Pulmonary artery endothelial cell (primary cell): ENCODE data around the gene MAMLD1. TPM values are rescaled to one million over a fixed set of nuclear protein-coding genes. Genes with fewer than 3 reads are reported as not detected.

ENCODE experiments used
- DNase-seq: peaks from one replicate; pipeline ENCODE4 v3.0.0-alpha.2; 2011; ENCODE audit warnings: low read depth, low spot score
- total RNA-seq: library from RNA; depleted of rRNA; stranded (reverse); fragments of >200 nt; gene quantifications from 2 replicates; pipeline ENCODE4 v1.2.3, GENCODE V29; 2014

The MAMLD1 gene
- total RNA-seq, 1 donor from 2014 or later: 0.79 TPM

GRCh38 chrX:150529587-150529986 is 166.5 kb downstream of the MAMLD1 start:
- no peak for DNase-seq

DNA sequence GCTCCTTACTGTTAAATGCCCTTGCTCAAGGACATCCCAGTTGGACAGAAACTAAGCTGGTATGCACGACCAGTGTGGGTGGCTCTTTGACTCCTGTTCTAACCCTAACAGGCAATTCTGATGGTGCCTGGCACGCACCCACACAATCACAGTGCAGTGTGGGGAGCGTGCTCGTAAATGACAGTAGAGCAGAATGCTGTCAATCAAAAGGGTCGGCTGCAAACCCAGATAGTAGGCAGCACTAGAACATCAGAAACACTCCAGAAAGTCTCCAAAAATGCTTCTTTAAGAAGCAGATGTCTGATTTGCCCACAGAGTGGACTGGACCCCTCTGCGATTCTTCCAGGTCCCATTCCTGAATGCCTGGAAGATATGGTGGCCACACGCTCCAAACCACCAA is 167.7 kb downstream of the MAMLD1 start:
- no peak for DNase-seq

DNA sequence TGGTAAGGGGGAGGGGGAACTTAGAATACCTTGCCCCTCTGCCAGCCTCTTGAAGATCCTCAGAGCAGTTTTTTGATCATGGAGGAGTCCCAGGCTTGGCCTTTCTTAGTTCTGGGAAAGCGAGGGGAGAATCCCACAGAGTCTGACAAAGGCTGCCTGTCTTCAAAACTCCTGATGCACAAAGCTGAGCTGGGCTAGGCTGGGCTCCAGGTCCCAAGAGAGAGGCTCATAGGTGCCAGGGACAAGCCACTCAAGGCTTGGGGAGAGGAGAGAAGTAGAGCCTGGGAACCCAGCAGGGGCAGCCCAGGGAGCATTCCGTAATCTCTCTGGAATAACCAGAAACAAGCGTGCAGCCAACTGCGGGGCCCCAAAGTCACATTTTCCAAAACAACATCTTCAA is 168.3 kb downstream of the MAMLD1 start:
- no peak for DNase-seq

GRCh38 chrX:150533863-150534262 is 170.7 kb downstream of the MAMLD1 start:
- no peak for DNase-seq

DNA sequence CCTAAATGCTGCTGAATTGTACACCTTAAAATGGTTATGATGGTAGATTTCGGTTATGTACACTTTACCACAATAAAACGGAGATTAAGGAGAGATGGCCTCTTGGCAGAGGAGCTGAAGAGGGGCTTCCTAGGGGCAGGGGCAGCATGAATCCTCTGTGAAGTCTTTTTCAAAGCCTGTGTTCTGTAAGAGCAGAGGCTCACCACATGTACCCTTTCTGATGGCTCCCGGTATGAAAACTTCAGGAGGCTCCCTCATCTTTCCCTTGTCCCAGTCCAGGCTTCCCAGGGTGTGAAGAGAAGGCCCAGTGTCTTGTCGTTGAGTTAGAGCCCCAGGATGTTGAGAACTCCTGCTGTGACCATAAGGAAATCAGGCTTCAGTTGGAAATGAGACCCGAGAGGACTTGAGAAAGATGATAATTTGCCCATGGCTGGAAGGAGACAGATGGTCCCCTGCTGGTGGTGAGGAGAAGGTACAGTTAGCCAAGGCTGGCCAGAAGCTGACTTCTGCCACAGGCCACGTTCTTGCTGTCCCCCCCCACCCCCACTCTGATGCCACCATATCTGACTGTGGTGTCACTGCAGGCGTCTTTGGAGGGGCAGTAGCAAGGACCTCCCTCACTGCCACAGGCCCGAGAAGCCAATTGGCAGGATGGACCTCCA is 173.5 kb downstream of the MAMLD1 start:
- no peak for DNase-seq

- no peak for DNase-seq
These were observed 174.7 kb downstream of the MAMLD1 start for GRCh38 chrX:150537851-150538250.

DNA sequence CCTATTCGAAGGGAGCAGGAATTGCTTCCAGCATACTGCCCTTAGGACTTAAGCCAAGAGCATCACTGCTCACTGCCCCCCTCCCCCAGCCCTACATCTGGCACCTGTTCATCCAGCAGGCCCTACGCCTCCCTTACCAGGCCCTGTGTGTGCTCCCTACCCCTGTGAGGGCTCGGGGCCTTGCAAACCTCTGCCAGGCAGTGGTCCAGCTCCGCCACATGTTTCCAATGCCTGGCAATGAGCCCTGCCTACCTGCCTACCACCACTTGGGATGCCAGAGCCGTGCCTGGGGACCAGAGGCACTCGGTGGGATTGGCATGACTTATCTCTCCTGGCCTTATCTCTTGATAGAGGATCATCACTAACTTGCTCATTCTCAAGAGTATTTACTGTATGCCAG is 177.8 kb downstream of the MAMLD1 start:
- no peak for DNase-seq

- no peak for DNase-seq
These were observed 179.7 kb downstream of the MAMLD1 start for GRCh38 chrX:150542846-150543229.

DNA sequence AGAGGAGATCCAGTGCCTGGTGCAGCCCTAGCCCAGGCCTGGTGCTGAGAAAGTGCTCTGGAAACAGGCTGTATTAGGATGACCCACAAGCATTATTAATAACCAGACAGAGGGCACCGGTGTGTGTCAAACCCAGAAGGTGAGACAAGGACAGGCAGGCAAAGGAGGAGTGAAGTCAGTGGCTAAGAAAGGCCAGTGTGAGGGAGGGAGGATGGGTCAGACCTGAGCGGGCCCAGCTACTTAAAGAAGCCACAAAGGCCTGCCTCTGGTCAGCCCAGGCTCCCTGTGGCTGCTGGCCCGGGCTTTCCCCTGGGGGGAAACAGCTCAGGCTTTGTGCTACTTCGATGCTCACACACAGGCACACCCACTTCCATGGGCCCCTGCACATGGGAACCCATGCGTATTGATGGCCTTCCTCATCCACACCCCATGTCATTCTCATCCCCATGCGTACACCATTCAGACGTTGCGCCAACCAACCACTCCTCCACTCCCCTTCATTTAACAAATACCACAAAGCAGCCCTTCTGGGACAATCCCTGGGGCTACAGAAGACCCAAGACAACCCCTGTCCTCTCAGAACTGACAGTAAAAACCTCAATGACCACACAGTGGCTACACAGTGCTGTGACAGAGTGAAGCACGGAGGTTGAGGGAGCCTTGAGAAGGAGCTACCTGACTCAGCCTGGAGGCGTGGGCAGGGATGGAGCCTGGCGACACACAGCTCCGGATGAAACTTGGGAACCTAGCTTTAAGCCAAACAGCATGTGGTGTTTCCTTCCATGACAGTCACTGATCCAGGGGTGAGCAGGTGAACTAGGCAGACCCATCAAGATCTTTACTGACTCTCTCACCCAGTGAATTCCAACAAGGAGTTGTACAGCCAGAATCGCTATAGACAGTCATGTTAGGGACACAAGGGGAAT is 180.4 kb downstream of the MAMLD1 start:
- no peak for DNase-seq

GRCh38 chrX:150544222-150544787 is 181.2 kb downstream of the MAMLD1 start:
- DNase-seq: no peak

GRCh38 chrX:150544835-150545770 is 182.0 kb downstream of the MAMLD1 start:
- no peak for DNase-seq

DNA sequence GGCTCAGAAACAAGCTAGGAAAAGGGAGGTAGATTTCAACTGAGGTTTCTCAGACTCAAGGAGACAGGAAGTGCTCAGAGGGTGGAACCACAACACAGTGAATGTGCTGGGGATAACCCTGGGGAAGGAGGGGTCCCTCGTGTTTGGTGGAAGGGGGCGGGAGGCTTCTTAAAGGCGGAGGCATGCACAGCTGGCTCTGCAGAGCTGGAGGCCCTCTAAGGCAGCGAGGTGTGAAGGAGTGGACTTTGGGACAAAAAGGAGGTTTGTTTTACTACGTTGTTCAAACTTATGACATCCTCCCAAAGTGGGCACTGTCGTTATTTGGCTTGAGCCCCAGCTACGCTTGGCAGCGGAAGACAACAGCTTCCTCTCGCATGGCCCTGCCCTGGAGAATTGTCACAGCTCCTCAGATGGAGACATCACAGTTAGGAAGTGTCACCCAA is 183.6 kb downstream of the MAMLD1 start:
- no peak for DNase-seq

DNA sequence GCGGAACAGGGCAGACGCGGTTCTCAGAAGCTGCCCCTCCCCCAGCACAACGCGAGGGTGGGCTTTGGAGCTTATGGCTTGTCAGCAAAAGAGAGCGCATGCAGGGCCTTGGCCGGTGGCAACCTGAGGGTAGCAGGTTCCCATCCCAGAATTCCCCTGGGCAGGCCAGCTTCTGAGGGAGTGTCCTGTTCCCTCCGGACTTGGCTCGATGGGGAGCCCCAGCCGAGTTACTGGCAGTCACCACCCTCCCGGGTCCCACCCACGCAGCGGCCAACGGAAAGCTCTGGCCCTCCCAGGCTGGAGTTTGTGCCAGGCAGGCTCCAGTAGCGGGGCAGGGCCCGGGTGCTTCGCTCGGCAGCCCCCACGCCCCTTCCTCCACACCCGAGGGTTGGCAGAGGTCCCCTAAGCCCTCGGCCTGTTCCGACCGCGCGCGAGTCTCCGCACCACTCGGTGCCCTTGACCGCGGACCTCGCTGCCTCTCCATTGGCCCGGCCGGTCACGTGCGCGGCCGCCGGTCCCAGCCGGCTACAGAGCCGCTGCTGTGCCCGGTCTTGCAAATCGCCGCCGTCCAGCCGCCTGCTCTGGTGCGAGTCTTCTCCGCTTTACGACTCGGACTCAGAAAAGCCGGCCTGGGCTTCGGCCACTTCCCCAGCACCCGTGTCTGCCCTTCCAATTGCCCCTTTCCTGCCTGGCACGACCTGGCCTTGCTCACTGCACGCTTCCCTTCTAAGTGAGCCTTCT is 184.4 kb downstream of the MAMLD1 start:
- no peak for DNase-seq

GRCh38 chrX:150548251-150548650 is 185.1 kb downstream of the MAMLD1 start:
- DNase-seq: no peak

GRCh38 chrX:150548684-150549083 is 185.6 kb downstream of the MAMLD1 start:
- DNase-seq: no peak

DNA sequence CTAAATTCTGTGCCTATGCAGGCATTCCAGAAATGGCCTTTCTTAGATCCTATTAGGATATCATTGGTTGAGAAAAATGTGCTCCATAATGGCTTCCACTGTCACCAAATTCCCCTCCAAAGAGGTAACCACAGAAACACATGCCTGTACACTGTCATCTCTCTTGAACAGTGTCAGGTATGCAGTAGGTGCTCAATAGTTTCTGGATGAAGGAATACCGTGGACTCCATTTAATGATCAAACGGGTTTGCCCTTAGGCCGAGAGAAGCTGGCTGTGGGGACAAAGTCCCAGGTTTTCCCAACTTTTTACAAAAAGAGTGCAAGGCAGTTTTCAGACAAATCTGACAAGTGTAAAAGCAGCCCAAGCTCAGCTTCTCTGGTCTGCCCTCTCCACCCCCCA is 188.8 kb downstream of the MAMLD1 start:
- DNase-seq: no peak

- no peak for DNase-seq
These were observed 195.3 kb downstream of the MAMLD1 start for GRCh38 chrX:150558424-150558823.
